Muscle of arm (tissue), 12 donors: Measurements from ENCODE around the gene LUZP2. TPM values are rescaled to one million over a fixed set of nuclear protein-coding genes. Genes with fewer than 3 reads are reported as not detected.
A peak's percentile ranks its signal among the peaks of the same experiment; 100 is the strongest.

Experiments
- DNase-seq: peaks from one replicate; pipeline ENCODE4 v3.0.0-alpha.2; 2013
- polyA plus RNA-seq, 12 donors: library from polyadenylated mRNA; unstranded; fragments of 120-200 nt; gene quantifications; one replicate each; pipeline ENCODE4 v1.2.1, GENCODE V29; 2013; ENCODE audit not compliant: insufficient read length in 12 of 12

Gene LUZP2
- polyA plus RNA-seq, 12 donors: 0.61 to 1.5 (median 0.85) TPM; not detected in 2

GRCh38 chr11:24634606-24635160 lies 137.8 kb downstream of the LUZP2 start:
- no peak for DNase-seq

GRCh38 chr11:24635588-24636290 lies 138.9 kb downstream of the LUZP2 start:
- no peak for DNase-seq

- DNase-seq: no peak
Measured at GRCh38 chr11:24636291-24636629, 139.4 kb downstream of the LUZP2 start.

- DNase-seq: no peak
Measured at GRCh38 chr11:24637520-24637919, 140.7 kb downstream of the LUZP2 start.

GRCh38 chr11:24642648-24643047 lies 145.8 kb downstream of the LUZP2 start:
- DNase-seq: no peak

- no peak for DNase-seq
Measured at GRCh38 chr11:24645563-24645962, 148.7 kb downstream of the LUZP2 start.

- DNase-seq: no peak
Measured at GRCh38 chr11:24651873-24652272, 155.0 kb downstream of the LUZP2 start.

- no peak for DNase-seq
Measured at GRCh38 chr11:24653901-24654300, 157.0 kb downstream of the LUZP2 start.

- DNase-seq: peak; percentile 21
Measured at GRCh38 chr11:24661331-24661730, 164.5 kb downstream of the LUZP2 start.

GRCh38 chr11:24664399-24664798 lies 167.5 kb downstream of the LUZP2 start:
- DNase-seq: no peak

- no peak for DNase-seq
Measured at GRCh38 chr11:24667353-24667968, 170.6 kb downstream of the LUZP2 start.

- no peak for DNase-seq
Measured at GRCh38 chr11:24678703-24679348, 182.0 kb downstream of the LUZP2 start.

GRCh38 chr11:24679821-24680351 lies 183.0 kb downstream of the LUZP2 start:
- DNase-seq: no peak

GRCh38 chr11:24683583-24683982 lies 186.7 kb downstream of the LUZP2 start:
- DNase-seq: no peak

GRCh38 chr11:24685821-24686220 lies 189.0 kb downstream of the LUZP2 start:
- no peak for DNase-seq

GRCh38 chr11:24687531-24688147 lies 190.8 kb downstream of the LUZP2 start:
- no peak for DNase-seq

- DNase-seq: peak; percentile 15
Measured at GRCh38 chr11:24688981-24689380, 192.1 kb downstream of the LUZP2 start.

- no peak for DNase-seq
Measured at GRCh38 chr11:24697522-24698111, 200.8 kb downstream of the LUZP2 start.

GRCh38 chr11:24704716-24705115 lies 207.9 kb downstream of the LUZP2 start:
- no peak for DNase-seq

GRCh38 chr11:24705474-24705873 lies 208.6 kb downstream of the LUZP2 start:
- no peak for DNase-seq

GRCh38 chr11:24708616-24709015 lies 211.8 kb downstream of the LUZP2 start:
- DNase-seq: no peak
